GM19395 (cell line): ENCODE data around the gene NAA35.
"Not testable (repeated sequence)": the region's sequence is repeated elsewhere in the genome, so short reads cannot be mapped to it uniquely, and the experiment has no call there.

Experiments
- ATAC-seq: cut with Tn5 transposase; IDR thresholded peaks from one replicate; pipeline ENCODE4 v1.9.1; 2021; ENCODE audit warnings: mild to moderate bottlenecking, moderate library complexity; ENCODE audit not compliant: unreplicated experiment

The NAA35 gene

DNA sequence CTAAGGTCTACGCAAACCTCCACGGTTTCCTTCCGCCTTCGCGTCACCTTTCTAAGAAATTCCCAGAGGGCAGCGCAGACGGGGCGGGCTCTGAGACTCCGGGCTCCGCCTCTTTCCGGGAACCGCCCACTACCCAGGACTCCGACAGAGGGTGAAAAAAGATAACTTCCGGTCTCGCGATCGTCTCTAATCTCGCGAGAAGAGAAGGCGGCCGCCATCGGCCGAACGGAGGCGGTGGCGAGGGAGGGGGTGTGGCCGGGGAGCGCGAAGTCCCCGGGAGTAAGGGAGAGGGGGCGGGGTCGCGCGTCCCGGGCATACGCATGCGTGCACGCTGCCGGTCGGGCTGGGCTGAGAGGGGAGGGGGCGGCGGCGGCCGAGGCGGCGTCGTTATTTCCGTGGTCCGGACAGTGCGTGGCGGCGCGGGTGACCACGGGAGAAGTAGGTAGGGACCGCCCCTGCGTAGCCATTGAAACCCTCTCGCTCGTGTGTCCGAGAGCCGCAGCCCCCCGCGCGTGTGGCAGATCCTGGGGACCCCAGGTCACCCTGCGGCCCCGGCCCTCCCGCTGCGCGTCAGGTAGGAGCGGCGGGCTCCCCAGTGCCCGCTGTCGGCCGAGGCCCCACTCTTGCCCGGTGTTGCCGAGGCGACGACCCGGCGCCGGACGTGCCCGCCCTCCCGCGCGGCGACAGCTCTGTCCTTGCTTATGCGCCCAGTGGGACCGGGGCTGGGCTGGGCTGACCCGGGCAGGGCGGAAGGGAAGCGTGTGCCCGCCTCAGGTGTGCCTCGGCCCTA lies at the start of gene NAA35:
TSS of gene NAA35 (plus strand) at position 315 of the 790 bp plus-strand sequence. CDS start 1,014 bp downstream, outside the sequence.
- peak; percentile 89 for ATAC-seq

DNA sequence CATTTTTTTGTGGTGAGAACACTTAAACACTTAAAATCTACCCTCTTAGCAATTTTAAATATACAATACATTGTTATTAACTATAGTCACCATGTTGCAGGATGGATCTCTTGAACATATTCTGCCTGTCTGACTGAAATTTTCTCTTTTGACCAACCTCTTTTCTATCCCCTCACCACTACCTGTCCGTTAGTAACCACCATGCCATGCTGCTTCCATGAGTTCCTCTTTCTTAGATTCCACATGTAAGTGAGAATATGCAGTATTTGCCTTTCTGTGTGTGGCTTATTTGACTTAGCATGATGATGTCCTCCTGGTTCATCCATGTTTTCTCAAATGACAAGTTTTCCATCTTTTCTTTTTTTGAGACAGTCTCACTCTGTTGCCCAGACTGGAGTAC lies 48.5 kb upstream of the NAA35 start:
- ATAC-seq = no peak

DNA sequence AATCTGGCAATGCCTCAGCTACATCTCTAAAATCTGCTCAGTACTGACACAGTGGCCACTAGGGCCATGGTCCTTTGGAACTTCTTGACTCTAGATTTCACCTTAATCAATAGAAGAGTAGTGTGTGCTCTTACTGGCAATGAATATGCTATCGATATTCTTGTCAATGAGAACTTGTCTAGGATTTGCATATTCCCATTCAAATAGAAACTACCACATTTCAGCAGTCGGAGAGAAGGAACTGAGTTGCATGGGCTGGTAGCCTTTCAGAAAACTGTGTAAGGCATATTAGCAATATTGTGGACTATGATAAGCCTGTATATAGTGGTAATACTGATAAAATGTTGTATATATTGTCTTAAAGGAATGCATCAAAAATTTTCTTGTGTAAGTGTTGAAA lies 45.3 kb upstream of the NAA35 start:
- ATAC-seq = peak; percentile 82

DNA sequence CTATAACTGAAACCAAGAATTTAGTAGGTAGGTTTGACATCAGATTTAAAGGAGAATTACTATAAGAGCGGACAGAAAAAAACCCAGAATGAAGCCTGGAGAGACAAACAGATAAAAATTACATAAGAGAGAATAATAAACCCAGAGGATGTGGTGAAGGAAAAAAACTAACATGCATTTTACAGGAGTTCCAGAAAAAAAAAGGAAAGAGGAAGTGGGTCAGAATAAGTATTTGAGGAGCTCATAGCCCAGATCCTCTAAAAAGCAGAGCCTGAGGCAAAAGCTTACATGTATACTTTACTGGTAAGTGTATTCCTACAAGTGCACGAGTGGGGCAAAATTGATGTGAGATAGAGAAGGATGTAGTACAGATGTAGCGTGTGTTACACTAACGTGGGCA lies 43.1 kb upstream of the NAA35 start:
- ATAC-seq = no peak

DNA sequence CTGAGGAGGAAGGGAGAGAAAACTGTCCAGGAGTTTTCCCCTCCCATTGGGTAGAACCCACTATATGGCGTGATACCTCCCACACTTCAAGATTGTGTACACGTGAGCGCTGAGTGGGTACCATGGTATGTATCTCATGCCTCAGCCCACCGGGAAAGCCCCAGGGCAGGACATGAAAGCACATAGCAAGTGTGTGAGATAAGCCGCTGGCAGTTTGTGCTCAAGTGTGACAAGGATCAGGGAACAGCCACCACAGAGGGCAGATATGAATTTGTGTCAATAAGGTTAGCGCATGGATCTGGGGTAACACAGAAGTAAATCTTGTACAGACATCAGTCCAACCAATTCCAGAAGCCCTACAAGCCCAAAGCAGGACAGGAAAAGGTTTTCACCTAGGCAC lies 42.6 kb upstream of the NAA35 start:
- ATAC-seq = no peak

DNA sequence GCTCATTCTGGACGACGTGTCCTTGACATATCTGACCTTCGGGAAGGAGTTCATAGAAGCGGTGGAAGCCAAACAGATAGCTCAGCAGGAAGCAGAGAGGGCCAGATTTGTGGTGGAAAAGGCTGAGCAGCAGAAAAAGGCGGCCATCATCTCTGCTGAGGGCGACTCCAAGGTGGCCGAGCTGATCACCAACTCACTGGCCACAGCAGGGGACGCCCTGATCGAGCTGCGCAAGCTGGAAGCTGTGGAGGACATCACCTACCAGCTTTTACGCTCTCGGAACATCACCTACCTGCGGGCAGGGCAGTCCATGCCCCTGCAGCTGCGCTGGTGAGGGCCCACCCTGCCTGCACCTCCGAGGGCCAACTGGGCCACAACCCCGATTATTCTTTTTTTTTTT lies 41.6 kb upstream of the NAA35 start:
- ATAC-seq = no peak

DNA sequence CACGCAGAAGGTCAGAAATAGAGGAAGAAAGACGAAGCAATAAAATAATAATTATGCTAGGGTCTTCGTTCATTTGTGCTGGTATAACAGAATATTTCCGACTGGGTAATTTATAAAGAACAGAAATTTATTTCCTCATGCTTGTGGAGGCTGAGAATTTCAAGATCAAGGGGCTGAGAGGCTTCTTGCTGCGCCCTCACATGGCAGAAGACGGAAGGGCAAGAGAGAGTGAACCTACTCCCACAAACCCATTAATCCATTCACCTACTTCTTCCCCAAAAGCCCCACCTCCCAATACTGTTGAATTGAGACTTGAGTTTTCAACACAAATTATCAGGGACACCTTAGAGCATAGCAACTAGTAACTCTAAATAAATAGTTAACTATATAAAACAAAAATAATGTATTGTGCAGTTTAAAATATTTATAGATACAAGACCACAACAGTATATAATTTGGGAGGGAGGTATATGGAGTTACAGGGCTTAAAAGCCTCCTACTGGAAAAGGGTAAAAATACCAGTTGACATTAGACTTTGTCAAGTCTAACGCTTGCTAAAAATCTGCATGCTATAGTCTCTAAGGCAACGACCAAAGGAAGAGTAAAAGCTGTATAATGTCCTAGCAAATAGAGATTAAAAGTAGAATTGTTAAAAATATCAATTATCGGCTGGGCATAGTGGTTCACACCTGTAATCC lies 40.3 kb upstream of the NAA35 start:
- no peak for ATAC-seq

DNA sequence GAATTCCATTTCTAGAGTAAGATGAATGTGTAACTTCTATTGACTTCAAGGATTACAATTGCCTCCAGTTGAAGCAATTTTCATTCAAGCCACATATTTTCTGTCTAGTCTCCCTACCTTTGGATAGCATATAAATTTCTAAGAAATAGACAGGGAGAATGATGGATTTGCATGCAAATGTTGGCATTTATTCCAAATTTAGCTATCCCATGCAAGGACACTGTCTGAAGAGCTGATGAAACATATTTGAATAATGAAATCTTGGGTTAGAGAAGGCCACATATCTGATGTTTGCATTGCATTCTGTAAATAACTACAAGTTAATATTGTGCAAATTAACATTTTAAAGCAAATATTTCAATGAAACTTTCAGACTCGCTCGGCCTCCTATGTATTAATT lies 36.0 kb upstream of the NAA35 start:
- ATAC-seq = no peak

DNA sequence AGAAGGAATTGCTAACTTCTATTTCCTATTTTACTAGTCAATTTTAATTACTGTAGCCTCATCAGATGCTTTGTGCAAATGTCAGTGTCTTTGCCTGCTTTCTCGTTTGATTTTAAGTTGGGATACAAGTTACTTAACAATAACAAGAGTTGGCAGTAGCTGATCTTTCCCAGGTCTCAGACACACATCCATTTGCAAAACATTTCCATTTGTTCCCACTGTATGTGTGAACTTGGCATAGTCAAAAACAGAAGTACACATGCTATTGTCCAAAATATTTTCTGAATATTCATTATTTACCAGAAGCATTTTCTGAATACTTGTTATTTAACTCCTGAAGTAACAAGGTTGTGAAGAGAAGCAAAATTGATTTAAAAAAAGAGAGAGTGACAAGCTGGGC lies 35.0 kb upstream of the NAA35 start:
- ATAC-seq = no peak

DNA sequence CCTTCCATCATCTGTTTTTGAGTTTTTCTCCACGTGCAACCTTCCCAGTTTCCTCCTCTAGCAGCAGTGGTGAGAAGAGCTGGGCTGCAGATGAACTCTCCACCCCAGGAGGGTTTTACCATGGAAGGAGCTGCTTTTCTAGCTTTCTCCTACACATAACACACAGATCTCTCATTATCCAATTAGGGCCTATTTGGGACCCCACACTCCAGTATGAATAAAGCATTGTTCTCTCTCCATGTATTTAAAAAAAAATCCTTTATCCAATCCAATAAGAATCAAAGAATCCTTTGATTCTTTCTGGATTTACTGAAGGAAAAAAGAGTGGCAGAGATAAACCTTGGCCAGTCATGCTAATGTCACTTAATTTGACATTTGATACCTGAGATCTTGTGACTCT lies 31.6 kb upstream of the NAA35 start:
- no peak for ATAC-seq

DNA sequence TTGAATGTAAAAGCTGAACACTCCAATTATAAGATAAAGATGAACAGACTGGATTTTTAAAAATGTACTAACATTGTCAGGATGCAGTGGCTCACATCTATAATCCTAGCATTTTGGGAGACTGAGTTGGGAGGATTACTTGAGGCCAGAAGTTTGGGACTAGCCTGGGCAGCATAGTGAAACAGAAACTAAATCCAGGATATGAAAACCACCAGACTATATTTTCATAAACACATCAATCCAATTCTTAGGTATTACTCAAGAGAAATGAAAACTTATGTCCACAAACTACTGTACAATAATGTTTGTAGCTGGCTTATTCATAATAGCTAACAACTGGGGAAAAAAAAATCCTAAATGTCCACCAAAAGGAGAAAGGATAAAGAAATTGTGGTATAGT lies 26.8 kb upstream of the NAA35 start:
- ATAC-seq = no peak

DNA sequence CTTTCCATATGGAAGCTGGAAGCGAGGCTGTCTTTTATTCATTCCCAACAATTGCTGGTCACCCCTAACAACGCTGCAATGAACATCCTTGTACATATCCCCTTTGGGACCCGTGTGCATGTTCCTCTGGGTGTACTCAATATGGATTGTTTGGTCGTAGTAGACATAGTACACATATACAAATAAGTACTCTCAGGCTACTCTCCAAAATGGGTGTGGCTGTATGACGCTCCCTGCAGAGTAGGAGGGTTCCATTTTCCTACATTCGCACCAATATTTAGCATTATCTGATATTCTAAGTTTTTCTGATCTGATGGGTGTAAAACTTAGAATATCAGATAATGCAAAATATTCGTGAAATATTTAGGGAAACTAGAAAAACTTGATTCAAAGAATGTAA lies 23.2 kb upstream of the NAA35 start:
- ATAC-seq = no peak

DNA sequence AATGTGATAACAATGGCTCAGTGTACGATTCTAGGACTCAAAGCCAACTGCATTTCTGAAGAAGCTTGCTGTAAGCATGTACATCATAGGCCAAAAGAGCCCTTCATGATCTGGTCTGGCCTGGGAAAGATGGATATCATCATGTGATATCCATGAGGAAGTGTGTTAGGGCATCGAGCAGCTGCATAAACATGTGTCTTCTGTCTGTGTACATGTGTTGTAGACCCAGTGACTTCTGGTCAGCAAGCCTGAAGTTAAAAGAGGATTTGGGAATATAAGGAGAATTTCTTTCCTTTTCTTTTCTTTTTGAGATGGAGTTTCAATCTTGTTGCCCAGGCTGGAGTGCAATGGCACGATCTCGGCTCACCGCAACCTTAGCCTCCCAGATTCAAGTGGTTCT lies 15.5 kb upstream of the NAA35 start:
- ATAC-seq = no peak

DNA sequence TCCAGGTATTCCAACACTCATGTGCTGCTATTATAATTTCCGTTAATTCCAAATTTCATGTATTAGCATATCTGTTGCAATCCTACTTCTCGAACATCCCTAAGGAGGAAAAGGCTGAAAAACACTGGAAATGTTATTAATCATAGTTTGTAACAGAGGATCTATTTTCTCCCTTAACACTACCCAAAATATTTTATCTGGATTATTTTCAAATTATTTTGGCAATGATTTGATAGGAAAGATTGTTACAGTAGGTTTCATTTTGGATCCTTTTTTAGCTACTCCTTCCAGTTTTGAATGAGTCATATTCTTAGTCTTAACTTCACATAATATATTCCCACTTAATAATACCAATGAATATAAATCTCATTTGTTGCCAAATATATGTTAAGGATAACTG lies 13.9 kb upstream of the NAA35 start:
- no peak for ATAC-seq

DNA sequence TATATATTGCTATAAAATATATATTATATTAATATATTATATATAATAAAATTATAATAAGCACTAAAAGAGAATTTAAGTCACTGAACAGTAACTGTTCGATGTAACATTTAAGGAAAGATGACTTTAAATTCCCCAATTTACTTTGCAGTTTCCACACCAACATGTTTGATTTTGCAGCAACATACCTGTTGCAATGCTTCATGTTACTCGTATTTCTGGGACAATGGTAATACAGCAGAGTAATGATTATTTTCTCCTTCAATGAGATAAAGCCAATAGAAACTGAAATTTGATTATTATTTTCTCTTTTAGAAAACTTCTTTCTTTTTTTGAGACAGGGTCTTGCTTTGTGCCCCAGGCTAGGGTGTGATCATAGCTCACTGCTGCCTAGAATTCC lies 9.5 kb upstream of the NAA35 start:
- no peak for ATAC-seq

DNA sequence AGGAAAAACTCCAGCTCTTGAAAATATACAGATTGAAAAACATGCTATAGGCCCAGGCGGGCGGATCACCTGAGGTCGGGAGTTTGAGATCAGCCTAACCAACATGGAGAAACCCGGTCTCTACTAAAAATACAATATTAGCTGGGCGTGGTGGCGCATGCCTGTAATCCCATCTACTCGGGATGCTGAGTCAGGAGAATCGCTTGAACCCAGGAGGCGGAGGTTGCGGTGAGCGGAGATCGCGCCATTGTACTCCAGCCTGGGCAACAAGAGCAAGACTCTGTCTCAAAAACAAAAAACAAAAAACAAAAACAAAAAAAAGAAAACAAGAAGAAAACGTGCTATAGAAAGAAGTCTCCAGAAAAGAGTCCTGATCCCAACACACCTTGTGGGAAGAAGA lies 5.0 kb upstream of the NAA35 start:
- not testable (repeated sequence) for ATAC-seq

DNA sequence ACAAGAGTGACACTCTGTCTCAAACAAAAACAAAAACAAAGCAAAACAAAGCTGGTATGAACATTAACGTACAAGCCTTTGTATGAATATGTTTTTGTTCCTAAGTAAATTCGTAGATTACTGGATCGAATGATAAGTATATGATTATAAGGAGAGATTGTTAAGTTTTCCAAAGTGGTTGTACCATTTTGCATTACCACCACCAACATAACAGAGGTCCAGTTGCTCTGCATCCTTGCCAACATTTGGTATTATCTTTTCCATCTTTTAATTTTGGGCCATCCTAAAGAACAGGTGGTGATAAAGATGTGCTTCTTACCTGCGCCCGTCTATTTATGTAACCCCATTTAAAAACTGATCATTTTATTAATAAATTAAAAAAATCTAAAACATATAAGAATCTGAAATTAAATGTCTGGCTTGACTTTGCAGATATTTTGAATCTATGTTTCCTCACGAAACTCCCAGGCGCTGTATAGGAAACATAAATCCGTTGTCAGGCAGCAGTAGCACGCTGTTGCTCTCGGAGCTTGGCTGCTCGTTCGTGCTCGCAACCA lies 593 bp upstream of the NAA35 start:
- no peak for ATAC-seq

DNA sequence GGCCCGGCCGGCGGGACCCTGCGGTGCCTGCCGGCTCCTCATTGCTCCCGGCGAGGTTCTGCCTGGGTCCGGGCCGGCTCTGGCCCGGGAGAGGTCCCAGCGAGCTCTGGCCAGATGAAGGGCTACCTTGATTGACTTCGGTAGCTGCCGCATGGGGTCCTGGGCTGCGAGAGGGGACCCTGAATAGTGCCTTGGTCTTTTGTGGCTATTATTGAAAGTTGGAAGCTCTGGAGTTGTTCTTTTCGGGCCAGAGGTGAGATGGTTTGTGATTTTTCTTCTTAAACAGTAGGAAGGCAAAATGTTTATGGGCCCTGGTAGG lies 635 bp downstream of the NAA35 start:
- no peak for ATAC-seq

DNA sequence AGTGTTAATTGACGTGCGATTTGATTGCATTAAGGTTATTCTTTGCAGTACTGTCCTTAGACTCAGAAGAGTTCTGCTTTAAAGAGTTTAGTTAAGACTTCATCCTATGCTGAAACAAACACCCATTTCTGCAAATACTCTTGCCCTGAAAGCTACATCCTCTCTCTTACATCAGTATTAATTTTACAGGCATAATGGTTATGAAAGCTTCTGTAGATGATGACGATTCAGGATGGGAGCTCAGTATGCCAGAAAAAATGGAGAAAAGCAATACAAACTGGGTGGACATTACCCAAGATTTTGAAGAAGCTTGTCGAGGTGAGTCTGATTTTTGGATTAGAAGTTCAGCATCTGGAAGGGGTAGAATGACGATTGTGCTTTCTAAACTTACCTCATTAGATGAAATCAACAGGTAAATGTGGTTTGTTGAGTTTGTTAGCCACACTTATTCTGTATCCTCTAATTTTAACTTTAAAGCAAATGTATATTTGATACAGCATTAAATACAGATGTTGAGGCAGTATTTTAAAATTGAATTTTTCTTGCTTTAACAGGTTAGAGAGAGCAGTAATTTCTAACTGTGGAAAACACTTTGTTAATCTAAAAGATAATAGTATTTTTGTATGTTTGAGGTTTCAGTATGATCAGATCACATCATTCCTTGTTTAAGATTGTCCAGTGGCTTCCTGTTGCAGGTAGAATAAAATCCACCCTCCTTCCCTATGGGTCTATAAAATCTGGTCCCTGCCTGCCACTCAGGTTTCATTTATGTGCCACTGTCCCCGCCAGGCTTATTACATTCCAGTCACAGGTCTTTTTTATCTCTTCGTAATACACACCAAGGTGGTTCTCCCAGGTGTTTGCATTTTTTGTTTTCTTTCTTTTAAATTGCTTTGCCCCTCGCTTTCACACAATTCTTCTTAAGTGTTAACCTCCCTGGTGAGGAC lies 1.3 kb downstream of the NAA35 start:
- no peak for ATAC-seq

DNA sequence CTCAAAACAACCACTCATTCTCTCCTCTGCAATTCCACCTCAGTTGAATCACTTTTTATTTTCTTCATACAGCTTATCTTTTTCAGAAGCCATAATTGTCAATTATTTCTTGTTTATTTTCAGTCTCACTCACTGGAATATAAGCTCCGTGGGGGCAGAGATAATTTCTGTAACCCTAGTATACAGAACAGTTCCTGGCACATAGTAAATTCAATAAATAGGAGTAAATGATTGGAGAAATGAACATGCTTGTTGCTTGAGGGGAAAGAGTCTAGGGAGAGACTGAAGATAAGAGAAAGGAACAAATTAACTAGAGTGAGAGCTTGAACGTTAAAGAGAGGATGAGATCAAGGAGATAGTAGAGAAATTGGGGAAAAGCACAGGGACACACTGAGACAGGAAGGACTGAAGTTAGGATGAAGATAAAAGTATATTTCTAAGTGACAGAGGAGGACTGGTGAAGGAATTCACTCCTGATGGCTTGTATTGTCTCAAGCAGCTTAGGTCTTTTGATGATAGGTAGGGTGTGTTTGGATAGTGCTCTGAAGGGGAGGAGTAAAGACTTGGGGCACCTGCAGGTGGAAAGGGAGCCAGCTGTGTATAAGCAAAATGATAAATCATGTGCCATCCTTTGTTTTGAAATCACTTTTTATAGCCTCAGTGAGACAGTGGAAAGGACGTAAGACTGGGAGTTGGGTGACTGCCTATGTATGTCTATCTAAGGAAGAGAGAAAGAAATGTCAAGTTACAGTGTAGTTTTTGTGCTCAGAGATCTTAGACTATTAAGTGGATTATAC lies 2.2 kb downstream of the NAA35 start:
- ATAC-seq = no peak
